ENCODE measurements around the gene ABCG5.

Gene ABCG5

DNA sequence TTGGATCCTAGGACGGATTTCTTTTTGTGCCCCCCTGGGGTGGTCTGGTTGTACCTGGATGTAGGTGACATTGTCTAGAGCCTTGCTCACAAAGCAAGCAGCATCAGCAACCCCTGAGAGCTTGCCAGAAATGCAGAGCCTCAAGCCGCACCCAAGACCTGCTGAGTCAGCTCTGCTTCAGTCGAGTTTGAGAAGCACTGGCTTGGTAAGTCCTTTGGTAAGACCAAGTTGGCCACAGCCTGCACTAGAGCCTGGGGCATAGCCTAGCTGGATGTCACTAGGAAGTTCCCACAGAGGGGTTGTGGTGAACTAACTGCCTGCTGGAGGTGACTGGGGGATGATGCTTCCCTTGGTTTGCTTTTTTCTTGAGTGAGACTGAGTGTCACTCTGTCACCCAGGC, 6.2 kb downstream of the ABCG5 start:
- Histone ChIP-seq H3K36me3 (ENCODE audit: insufficient read depth, insufficient read length, low read length) (no peaks in the 10 kb centered on the region), H3K27me3 (ENCODE audit: insufficient read depth, insufficient read length) (peaks cover 12% of the 10 kb centered on the region), H3K9ac (ENCODE audit: insufficient read length, low read depth) (no peak overlapping the region), H3K9me3 (ENCODE audit: insufficient read depth, low read length) (no peaks in the 10 kb centered on the region), H3K4me1 (ENCODE audit: insufficient read depth, insufficient read length) (peaks cover 3% of the 10 kb centered on the region), H3K4me3 (ENCODE audit: insufficient read length, low read depth) (no peak overlapping the region)
- TF ChIP-seq YY1 (IDR thresholded peaks at IDR 0.05; ENCODE audit: insufficient read depth, insufficient read length) = no peak
- no peak for TF ChIP-seq ZNF274 (IDR thresholded peaks at IDR 0.05; ENCODE audit: low read depth, low read length)
- no peak for TF ChIP-seq SUZ12 (IDR thresholded peaks at IDR 0.05; ENCODE audit: extremely low read depth, insufficient read depth, insufficient read length)
- DNase-seq (ENCODE audit: low read depth, low spot score) = no peak

DNA sequence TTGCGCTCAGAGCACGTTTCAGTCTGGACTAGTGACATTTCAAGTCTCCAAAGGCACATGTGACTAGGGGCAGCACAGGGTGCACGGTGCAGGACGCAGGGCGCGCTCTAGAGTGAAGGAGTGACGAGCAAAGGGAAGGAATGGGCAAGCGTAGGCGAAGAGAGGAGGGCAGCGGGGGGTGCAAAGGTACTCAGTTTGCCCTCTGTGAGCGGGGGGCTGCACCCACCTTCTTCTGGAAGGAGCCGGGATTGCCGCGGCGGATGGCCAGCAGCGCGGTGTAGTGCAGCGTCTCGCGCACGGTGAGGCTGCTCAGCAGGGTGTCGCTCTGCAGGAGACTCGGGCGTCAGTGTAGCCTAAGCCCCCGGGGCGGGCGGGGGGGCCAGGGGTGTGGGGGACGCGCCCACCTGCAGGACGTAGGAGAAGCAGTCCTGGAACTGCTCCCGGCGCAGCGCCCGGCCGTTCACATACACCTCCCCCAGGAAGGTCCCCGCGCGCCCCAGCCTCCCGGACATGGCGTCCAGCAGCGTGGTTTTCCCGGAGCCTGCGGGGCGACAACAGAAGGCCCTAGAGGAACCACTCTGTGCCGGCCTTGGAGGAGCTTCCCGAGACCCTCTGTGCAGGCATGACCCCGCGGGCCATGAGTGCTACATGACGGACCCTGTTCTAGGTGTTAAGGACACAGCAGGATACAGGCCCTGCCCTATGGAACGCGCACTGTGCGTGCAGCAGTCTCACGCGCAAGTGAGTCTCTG, 6.9 kb downstream of the ABCG5 start:
- peak overlapping the region; percentile 32 for H3K9ac ChIP-seq (ENCODE audit: insufficient read length, low read depth)

DNA sequence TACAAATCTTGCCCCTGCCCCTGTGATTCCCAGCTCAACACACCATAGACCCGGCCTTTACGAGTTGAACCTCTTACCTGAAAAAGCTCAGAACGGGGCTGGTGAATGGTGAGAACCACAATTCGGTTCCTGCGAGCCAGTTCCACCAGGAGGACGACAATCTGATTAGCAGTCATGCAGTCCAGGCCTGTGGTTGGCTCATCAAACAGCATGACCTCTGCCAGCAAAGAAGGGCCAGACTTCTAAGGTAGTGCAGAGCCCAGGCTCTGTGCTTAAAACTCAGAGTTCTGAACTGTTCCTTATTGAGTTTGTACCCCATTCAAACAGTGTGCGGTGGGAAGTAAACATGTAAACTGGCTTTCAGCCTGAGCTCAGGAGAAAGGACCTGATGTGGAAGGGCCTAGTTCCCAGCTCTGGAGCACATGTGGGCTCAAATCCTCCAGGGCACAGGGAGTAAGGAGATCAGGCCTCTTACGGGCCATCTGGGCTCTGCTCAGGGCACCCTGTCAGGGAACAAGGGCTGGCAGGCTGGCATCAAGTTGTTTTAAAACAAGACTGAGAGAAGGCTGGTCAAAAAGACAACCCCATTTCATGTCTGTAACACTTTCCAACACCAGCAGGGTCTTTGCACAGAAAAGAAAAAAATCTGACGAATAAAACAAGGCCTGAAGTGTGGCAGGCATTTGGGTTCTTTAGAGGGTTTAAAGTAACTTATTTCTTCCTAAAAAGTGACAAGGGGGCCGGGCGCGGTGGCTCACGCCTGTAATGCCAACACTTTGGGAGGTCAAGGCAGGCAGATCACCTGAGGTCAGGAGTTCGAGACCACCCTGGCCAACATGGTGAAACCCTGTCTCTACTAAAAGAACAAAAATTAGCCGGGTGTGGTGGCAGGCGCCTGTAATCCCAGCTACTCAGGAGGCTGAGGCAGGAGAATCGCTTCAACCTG, 12.1 kb downstream of the ABCG5 start:
- Histone ChIP-seq H3K36me3 (ENCODE audit: insufficient read depth, insufficient read length, low read length) (no peaks in the 10 kb centered on the region), H3K4me3 (ENCODE audit: insufficient read length, low read depth) (no peak overlapping the region), H3K4me1 (ENCODE audit: insufficient read depth, insufficient read length) (peaks cover 2% of the 10 kb centered on the region), H3K9ac (ENCODE audit: insufficient read length, low read depth) (no peak overlapping the region), H3K9me3 (ENCODE audit: insufficient read depth, low read length) (no peaks in the 10 kb centered on the region), H3K27me3 (ENCODE audit: insufficient read depth, insufficient read length) (peaks cover 11% of the 10 kb centered on the region)
- TF ChIP-seq ZNF274 (IDR thresholded peaks at IDR 0.05; ENCODE audit: low read depth, low read length) = no peak
- TF ChIP-seq SUZ12 (IDR thresholded peaks at IDR 0.05; ENCODE audit: extremely low read depth, insufficient read depth, insufficient read length) = no peak
- no peak for TF ChIP-seq YY1 (IDR thresholded peaks at IDR 0.05; ENCODE audit: insufficient read depth, insufficient read length)
- no peak for DNase-seq (ENCODE audit: low read depth, low spot score)

More for the DNA sequence above, 6.9 kb downstream of the ABCG5 start:
- no peak for DNase-seq (ENCODE audit: low read depth, low spot score)
- peaks cover 3% of the 10 kb centered on the region for H3K4me1 ChIP-seq (ENCODE audit: insufficient read depth, insufficient read length)
- H3K27me3 ChIP-seq (ENCODE audit: insufficient read depth, insufficient read length) = peaks cover 12% of the 10 kb centered on the region
- no peak for TF ChIP-seq YY1 (IDR thresholded peaks at IDR 0.05; ENCODE audit: insufficient read depth, insufficient read length)
- no peak for TF ChIP-seq SUZ12 (IDR thresholded peaks at IDR 0.05; ENCODE audit: extremely low read depth, insufficient read depth, insufficient read length)
- TF ChIP-seq ZNF274 (IDR thresholded peaks at IDR 0.05; ENCODE audit: low read depth, low read length) = no peak
- H3K9me3 ChIP-seq (ENCODE audit: insufficient read depth, low read length) = no peaks in the 10 kb centered on the region
- H3K4me3 ChIP-seq (ENCODE audit: insufficient read length, low read depth) = peak overlapping the region; percentile 22
- no peaks in the 10 kb centered on the region for H3K36me3 ChIP-seq (ENCODE audit: insufficient read depth, insufficient read length, low read length)

DNA sequence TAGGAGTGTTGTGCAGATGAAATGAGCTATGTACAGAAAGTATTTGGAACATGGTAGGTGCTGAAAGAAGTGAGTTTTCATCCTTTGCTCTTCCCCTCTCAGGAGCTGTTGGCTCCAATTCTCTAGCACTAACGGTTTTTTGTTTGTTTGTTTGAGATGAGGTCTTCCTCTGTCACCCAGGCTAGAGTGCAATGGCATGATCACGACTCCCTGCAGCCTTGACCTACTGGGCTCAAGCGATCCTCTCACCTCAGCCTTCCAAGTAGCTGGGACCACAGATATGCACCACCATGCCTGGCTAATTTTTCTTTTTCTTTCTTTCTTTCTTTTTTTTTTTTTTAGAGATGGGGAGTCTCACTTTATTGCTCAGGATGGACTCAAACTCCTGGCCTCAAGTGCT, 12.8 kb downstream of the ABCG5 start:
- Histone ChIP-seq H3K9me3 (ENCODE audit: insufficient read depth, low read length) (no peaks in the 10 kb centered on the region), H3K9ac (ENCODE audit: insufficient read length, low read depth) (no peak overlapping the region), H3K27me3 (ENCODE audit: insufficient read depth, insufficient read length) (peaks cover 8% of the 10 kb centered on the region), H3K4me3 (ENCODE audit: insufficient read length, low read depth) (no peak overlapping the region), H3K36me3 (ENCODE audit: insufficient read depth, insufficient read length, low read length) (no peaks in the 10 kb centered on the region), H3K4me1 (ENCODE audit: insufficient read depth, insufficient read length) (peaks cover 2% of the 10 kb centered on the region)
- DNase-seq (ENCODE audit: low read depth, low spot score) = no peak
- TF ChIP-seq ZNF274 (IDR thresholded peaks at IDR 0.05; ENCODE audit: low read depth, low read length) = no peak
- no peak for TF ChIP-seq SUZ12 (IDR thresholded peaks at IDR 0.05; ENCODE audit: extremely low read depth, insufficient read depth, insufficient read length)
- TF ChIP-seq YY1 (IDR thresholded peaks at IDR 0.05; ENCODE audit: insufficient read depth, insufficient read length) = no peak

DNA sequence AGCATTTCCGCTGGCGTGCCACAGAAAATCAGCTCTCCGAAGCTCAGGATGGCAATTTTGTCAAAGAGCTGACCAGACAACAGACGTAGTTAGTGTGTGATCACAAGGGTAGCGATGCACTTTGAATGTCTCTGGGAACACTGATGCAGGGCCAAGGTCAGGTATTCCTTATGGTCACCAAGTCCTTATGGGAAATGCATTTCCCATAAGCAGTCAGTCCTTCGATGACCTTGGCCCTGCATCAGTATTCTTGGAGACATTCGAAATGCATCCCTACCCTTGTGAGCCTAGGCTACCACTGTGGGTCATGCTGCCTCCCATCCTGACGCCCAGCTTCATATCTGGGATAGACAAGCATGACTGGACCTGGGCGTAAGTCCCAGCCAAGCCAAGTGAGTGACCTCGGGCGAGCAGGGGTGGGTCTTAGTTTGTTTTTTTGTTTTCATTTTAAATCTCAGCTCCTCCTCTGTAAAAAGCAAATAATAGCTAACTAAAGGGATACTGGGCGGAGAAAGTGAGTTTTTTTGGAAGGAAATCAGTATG, 13.6 kb downstream of the ABCG5 start:
- Histone ChIP-seq H3K9me3 (ENCODE audit: insufficient read depth, low read length) (no peaks in the 10 kb centered on the region), H3K36me3 (ENCODE audit: insufficient read depth, insufficient read length, low read length) (no peaks in the 10 kb centered on the region), H3K4me1 (ENCODE audit: insufficient read depth, insufficient read length) (peaks cover 2% of the 10 kb centered on the region), H3K27me3 (ENCODE audit: insufficient read depth, insufficient read length) (peaks cover 2% of the 10 kb centered on the region), H3K9ac (ENCODE audit: insufficient read length, low read depth) (no peak overlapping the region), H3K4me3 (ENCODE audit: insufficient read length, low read depth) (no peak overlapping the region)
- no peak for TF ChIP-seq YY1 (IDR thresholded peaks at IDR 0.05; ENCODE audit: insufficient read depth, insufficient read length)
- TF ChIP-seq SUZ12 (IDR thresholded peaks at IDR 0.05; ENCODE audit: extremely low read depth, insufficient read depth, insufficient read length) = no peak
- TF ChIP-seq ZNF274 (IDR thresholded peaks at IDR 0.05; ENCODE audit: low read depth, low read length) = no peak
- DNase-seq (ENCODE audit: low read depth, low spot score) = no peak

DNA sequence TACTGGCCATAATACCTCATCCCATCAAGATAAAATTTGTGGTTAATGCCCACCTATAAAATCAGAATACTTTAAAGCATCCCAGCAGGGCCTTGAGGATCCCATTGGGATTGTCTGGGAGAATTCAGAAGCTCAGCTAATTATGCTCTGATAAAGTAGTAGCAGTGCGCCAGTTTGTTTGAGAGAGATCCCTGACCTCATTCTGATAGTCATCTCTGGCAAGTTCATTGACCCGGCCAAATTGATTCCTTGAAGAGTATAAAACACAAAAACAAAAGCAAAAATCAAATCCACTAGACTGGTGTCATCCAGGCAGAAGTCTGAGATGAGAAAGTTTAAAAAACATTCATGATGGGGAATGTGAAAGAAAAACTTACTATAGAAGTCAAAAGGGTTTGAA, 14.1 kb downstream of the ABCG5 start:
- Histone ChIP-seq H3K9me3 (ENCODE audit: insufficient read depth, low read length) (no peaks in the 10 kb centered on the region), H3K9ac (ENCODE audit: insufficient read length, low read depth) (no peak overlapping the region), H3K36me3 (ENCODE audit: insufficient read depth, insufficient read length, low read length) (no peaks in the 10 kb centered on the region), H3K4me1 (ENCODE audit: insufficient read depth, insufficient read length) (peaks cover 2% of the 10 kb centered on the region), H3K27me3 (ENCODE audit: insufficient read depth, insufficient read length) (no peaks in the 10 kb centered on the region), H3K4me3 (ENCODE audit: insufficient read length, low read depth) (no peak overlapping the region)
- no peak for TF ChIP-seq SUZ12 (IDR thresholded peaks at IDR 0.05; ENCODE audit: extremely low read depth, insufficient read depth, insufficient read length)
- DNase-seq (ENCODE audit: low read depth, low spot score) = no peak

DNA sequence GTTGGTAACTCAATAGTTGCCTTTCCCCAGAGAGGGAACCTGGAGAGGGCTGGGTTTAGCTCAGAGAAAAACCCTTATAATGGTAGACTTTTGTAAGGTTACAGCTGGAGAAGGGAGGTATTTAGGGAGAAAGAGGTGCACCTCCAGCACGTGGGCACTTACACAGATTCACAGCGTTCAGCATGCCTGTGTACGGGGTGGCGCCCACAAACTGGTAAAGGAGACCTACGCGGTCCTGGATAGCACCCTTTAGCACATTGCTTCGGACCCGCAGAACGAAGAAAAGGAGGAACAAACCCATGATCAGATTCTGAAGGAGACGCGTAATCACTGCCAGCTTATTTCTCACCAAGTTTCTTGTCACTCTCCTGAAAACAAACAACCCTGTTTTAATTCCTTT, 14.9 kb downstream of the ABCG5 start:
- no peak for DNase-seq (ENCODE audit: low read depth, low spot score)
- TF ChIP-seq YY1 (IDR thresholded peaks at IDR 0.05; ENCODE audit: insufficient read depth, insufficient read length) (no peak), SUZ12 (IDR thresholded peaks at IDR 0.05; ENCODE audit: extremely low read depth, insufficient read depth, insufficient read length) (no peak), ZNF274 (IDR thresholded peaks at IDR 0.05; ENCODE audit: low read depth, low read length) (no peak)

More for the DNA sequence above, 14.9 kb downstream of the ABCG5 start:
- no peak overlapping the region for H3K9ac ChIP-seq (ENCODE audit: insufficient read length, low read depth)
- no peaks in the 10 kb centered on the region for H3K9me3 ChIP-seq (ENCODE audit: insufficient read depth, low read length)
- H3K36me3 ChIP-seq (ENCODE audit: insufficient read depth, insufficient read length, low read length) = no peaks in the 10 kb centered on the region
- H3K27me3 ChIP-seq (ENCODE audit: insufficient read depth, insufficient read length) = no peaks in the 10 kb centered on the region
- peaks cover 2% of the 10 kb centered on the region for H3K4me1 ChIP-seq (ENCODE audit: insufficient read depth, insufficient read length)
- H3K4me3 ChIP-seq (ENCODE audit: insufficient read length, low read depth) = no peak overlapping the region

All from NT2/D1 (cell line).